PC-9 (cell line): ENCODE results near the gene MOB1A. TPM values are rescaled to one million over a fixed set of nuclear protein-coding genes. Genes with fewer than 3 reads are reported as not detected.
A peak's percentile ranks its signal among the peaks of the same experiment; 100 is the strongest.

Experiments used
- BruUV-seq: library from RNA; stranded (reverse); fragments of 400-500 nt; replicated peaks from 2 replicates; lab custom pipeline; 2021; lab: Mats Ljungman, UMichigan
- CTCF ChIA-PET: fragments of 300-600 bp; sonication (Branson Sonifier 250); formaldehyde crosslinking; loops from one replicate; lab custom pipeline; 2022; ENCODE audit warnings: antibody characterized with exemption; lab: Charles Lee
- POLR2A ChIA-PET: fragments of 300-600 bp; sonication (Branson Sonifier 250); formaldehyde crosslinking; loops from one replicate; lab custom pipeline; 2022; ENCODE audit warnings: antibody characterized with exemption; ENCODE audit not compliant: unreplicated experiment; lab: Charles Lee
- DNase-seq, 2 experiments: peaks; one replicate each; pipeline versions ENCODE4 v3.0.0 to v3.0.0-alpha.2; 2015 to 2022; ENCODE audit warnings: mixed read lengths in 1 of 2
- H2AFZ ChIP-seq: fragments of 200-600 bp; sonication (generic); 2 replicates; pipeline ENCODE4 v1.8.1; 2017; ENCODE audit warnings: antibody characterized with exemption
- H3F3A ChIP-seq: fragments of 200-600 bp; sonication (generic); 2 replicates; pipeline ENCODE4 v1.8.1; 2017; ENCODE audit warnings: antibody characterized with exemption, mild to moderate bottlenecking, low read depth; ENCODE audit not compliant: insufficient read depth
- H3K27ac ChIP-seq: fragments of 200-600 bp; sonication (generic); 2 replicates; pipeline ENCODE4 v1.6.1; 2016; ENCODE audit warnings: mixed run types
- H3K27me3 ChIP-seq: fragments of 200-600 bp; sonication (generic); 2 replicates; pipeline ENCODE4 v1.6.1; 2016; ENCODE audit warnings: low read depth, mixed run types; ENCODE audit not compliant: insufficient read depth
- H3K36me3 ChIP-seq: fragments of 200-600 bp; sonication (generic); 2 replicates; pipeline ENCODE4 v1.6.1; 2016; ENCODE audit warnings: low read depth, mixed run types
- H3K4me1 ChIP-seq: fragments of 200-600 bp; sonication (generic); replicated peaks from 2 replicates; pipeline ENCODE4 v1.6.1; 2016; ENCODE audit warnings: mixed run types; ENCODE audit not compliant: insufficient read depth
- H3K4me2 ChIP-seq: fragments of 200-600 bp; sonication (generic); 2 replicates; pipeline ENCODE4 v1.6.1; 2017; ENCODE audit warnings: mixed run types
- H3K4me3 ChIP-seq: fragments of 200-600 bp; sonication (generic); 2 replicates; pipeline ENCODE4 v1.6.1; 2016; ENCODE audit warnings: mixed run types
- H3K79me2 ChIP-seq: fragments of 200-600 bp; sonication (generic); 2 replicates; pipeline ENCODE4 v1.6.1; 2017; ENCODE audit warnings: low read depth, mixed run types
- H3K9me2 ChIP-seq: fragments of 200-600 bp; sonication (generic); 2 replicates; pipeline ENCODE4 v1.8.1; 2017; ENCODE audit warnings: mild to moderate bottlenecking; ENCODE audit not compliant: insufficient read depth
- H3K9me3 ChIP-seq: fragments of 200-600 bp; sonication (generic); 2 replicates; pipeline ENCODE4 v1.8.1; 2016; ENCODE audit warnings: low read depth; ENCODE audit not compliant: insufficient read depth
- H4K20me1 ChIP-seq: fragments of 200-600 bp; sonication (generic); 2 replicates; pipeline ENCODE4 v1.8.1; 2017; ENCODE audit not compliant: insufficient read depth
- EZH2 ChIP-seq: fragments of 200-600 bp; sonication (generic); IDR thresholded peaks from 2 replicates; pipeline ENCODE4 v1.8.0; 2017; ENCODE audit warnings: antibody characterized with exemption, low read depth
- intact Hi-C: fragments of 100-400 bp; cut with micrococcal nuclease; formaldehyde crosslinking; loops from one replicate; pipeline ENCODE4 v1.10.0; 2022; ENCODE audit not compliant: unreplicated experiment
- total RNA-seq: library from RNA; stranded (reverse); gene quantifications from 2 replicates; pipeline ENCODE4 v1.2.3, GENCODE V29; 2021
- TF ChIP-seq, protein P1 (sequence below): fragments of 200-600 bp; sonication (generic); conservative IDR thresholded peaks from 2 replicates; pipeline ENCODE4 v1.6.1; 2017; ENCODE audit warnings: mixed run types, antibody characterized with exemption, mild to moderate bottlenecking, moderate library complexity

MOB1A gene
- total RNA-seq, 1 experiment from 2014 or later = 143 TPM

DNA sequence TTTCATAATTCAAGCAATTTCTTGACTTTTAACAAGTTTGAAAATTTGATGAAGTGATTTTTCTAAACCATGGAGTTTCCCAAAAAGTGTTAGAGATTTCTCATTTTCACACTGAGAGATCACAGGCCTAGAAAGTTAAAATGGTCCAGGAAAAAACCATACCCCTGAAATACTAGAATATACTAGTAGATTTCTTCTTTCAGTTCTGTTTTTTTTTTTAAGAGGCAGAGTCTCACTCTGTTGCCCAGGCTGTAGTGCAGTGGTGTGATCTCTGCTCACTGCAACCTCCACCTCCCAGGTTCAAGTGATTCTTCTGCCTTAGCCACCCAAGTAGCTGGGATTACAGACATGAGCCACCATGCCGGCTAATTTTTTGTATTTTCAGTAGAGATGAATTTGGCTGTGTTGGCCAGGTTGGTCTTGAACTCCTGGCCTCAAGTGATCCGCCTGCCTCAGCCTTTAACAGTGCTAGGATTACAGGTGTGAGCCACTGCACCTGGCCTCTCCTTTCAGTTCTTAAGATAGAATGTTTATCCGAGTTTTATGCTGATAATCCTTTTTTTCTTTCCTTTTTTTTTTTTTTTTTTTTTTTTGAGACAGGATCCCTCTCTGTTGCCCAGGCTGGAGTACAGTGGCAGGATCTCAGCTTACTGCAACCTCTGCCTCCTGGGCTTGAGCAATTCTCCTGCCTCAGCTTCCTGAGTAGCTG is 34.2 kb upstream of the MOB1A start:
- Histone ChIP-seq H3K4me1 (no peaks in the 10 kb centered on the region), H3K4me2 (no peak overlapping the region), H4K20me1 (peaks cover 88% of the 10 kb centered on the region), H3K9me3 (no peaks in the 10 kb centered on the region), H3K9me2 (no peaks in the 10 kb centered on the region), H2AFZ (no peak overlapping the region), H3F3A (peaks cover 63% of the 10 kb centered on the region), H3K79me2 (peaks cover 20% of the 10 kb centered on the region), H3K27me3 (no peaks in the 10 kb centered on the region), H3K36me3 (peaks cover 86% of the 10 kb centered on the region), H3K4me3 (no peak overlapping the region), H3K27ac (no peak overlapping the region)
- ChIA-PET POLR2A (no interaction called here), CTCF (no interaction called here)
- no peak for DNase-seq
- TF ChIP-seq EZH2 = no peak
- TF ChIP-seq, protein P1, sequence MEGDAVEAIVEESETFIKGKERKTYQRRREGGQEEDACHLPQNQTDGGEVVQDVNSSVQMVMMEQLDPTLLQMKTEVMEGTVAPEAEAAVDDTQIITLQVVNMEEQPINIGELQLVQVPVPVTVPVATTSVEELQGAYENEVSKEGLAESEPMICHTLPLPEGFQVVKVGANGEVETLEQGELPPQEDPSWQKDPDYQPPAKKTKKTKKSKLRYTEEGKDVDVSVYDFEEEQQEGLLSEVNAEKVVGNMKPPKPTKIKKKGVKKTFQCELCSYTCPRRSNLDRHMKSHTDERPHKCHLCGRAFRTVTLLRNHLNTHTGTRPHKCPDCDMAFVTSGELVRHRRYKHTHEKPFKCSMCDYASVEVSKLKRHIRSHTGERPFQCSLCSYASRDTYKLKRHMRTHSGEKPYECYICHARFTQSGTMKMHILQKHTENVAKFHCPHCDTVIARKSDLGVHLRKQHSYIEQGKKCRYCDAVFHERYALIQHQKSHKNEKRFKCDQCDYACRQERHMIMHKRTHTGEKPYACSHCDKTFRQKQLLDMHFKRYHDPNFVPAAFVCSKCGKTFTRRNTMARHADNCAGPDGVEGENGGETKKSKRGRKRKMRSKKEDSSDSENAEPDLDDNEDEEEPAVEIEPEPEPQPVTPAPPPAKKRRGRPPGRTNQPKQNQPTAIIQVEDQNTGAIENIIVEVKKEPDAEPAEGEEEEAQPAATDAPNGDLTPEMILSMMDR = no peak
- no TSS peak for BruUV-seq
- intact Hi-C loops = no loop called here

DNA sequence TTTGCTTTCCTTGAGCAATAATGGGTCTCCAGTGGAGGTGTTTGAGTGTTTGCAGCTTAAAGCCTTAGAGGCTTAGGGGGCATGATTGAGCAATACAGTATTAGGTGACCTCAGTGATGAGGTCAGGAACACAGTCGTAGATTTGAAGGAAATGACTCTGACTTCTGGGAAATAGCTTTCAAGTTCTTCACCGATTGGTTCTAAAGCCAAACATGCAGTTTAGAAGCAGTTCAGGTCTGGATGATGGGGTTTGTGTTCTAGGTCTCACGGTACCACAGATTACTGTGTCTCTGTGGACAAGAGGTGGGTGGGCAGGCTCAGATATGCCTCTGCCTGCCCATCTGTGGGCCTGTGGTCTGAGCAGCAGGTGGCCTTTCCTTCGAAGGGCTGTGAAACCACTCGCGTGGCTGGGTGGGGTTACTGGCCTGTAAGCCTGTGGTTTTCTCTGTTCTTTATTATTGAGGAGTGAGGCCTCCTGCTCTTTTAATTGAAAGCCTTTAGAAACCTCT is 27.6 kb upstream of the MOB1A start:
- peak overlapping the region; percentile 66 for H3K27ac ChIP-seq
- no peaks in the 10 kb centered on the region for H3K9me3 ChIP-seq
- peaks cover 79% of the 10 kb centered on the region for H3F3A ChIP-seq
- H3K79me2 ChIP-seq = peaks cover 86% of the 10 kb centered on the region
- H4K20me1 ChIP-seq = peaks cover 100% of the 10 kb centered on the region
- DNase-seq = peak in 1 of 2 experiments; percentile 54
- no TSS peak for BruUV-seq
- H3K27me3 ChIP-seq = no peaks in the 10 kb centered on the region
- ChIA-PET POLR2A (interaction anchor here (0.6 to 1.0 kb wide), 3 partner anchors 28 to 265 kb away, joined by 5 to 19 read pairs (median 8); partner anchors contain the start of gene MOB1A), CTCF (interaction anchor here (0.6 to 0.8 kb wide), 3 partner anchors 55 to 485 kb away, joined by 3 to 4 read pairs (median 4); no protein-coding TSS in a partner anchor)
- H3K36me3 ChIP-seq = peaks cover 95% of the 10 kb centered on the region
- H3K4me2 ChIP-seq = peak overlapping the region; percentile 52
- H3K9me2 ChIP-seq = no peaks in the 10 kb centered on the region
- TF ChIP-seq EZH2 = no peak
- TF ChIP-seq, protein P1 = no peak
- intact Hi-C loops = no loop called here
- no peak overlapping the region for H3K4me3 ChIP-seq
- peaks cover 45% of the 10 kb centered on the region for H3K4me1 ChIP-seq
- no peak overlapping the region for H2AFZ ChIP-seq

DNA sequence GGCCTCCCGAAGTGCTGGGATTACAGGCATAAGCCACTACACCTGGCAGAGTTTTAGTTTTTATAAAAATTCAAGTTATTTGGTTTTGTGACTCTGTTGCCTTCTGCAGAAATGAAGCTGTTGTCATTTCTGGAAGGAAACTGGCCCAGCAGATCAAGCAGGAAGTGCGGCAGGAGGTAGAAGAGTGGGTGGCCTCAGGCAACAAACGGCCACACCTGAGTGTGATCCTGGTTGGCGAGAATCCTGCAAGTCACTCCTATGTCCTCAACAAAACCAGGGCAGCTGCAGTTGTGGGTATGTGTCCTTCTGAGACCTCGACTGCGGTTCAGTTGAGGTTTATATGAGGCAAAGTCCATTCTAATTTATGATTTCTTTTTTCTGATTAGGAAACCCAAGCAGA is 26.9 kb upstream of the MOB1A start:
- ChIA-PET CTCF (interaction anchor here (0.6 to 0.8 kb wide), 3 partner anchors 56 to 952 kb away, joined by 3 to 4 read pairs (median 4); no protein-coding TSS in a partner anchor), POLR2A (interaction anchor here (0.6 to 1.0 kb wide), 3 partner anchors 27 to 266 kb away, joined by 5 to 19 read pairs (median 8); partner anchors contain the start of gene MOB1A)
- intact Hi-C loops = no loop called here
- Histone ChIP-seq H3K9me3 (no peaks in the 10 kb centered on the region), H3K4me2 (peak overlapping the region; percentile 52), H3K4me1 (peaks cover 52% of the 10 kb centered on the region), H3F3A (peaks cover 75% of the 10 kb centered on the region), H2AFZ (no peak overlapping the region), H3K4me3 (no peak overlapping the region), H3K9me2 (no peaks in the 10 kb centered on the region), H3K27ac (peak overlapping the region; percentile 66), H3K79me2 (peaks cover 92% of the 10 kb centered on the region), H4K20me1 (peaks cover 100% of the 10 kb centered on the region), H3K36me3 (peaks cover 95% of the 10 kb centered on the region), H3K27me3 (no peaks in the 10 kb centered on the region)
- DNase-seq = peak; percentile 76 to 82
- BruUV-seq = no TSS peak
- TF ChIP-seq EZH2 = no peak
- TF ChIP-seq, protein P1 = no peak
